SU-DHL-6 (cell line): ENCODE results near the gene C13orf42.

Experiments
- H2AFZ ChIP-seq: fragments of 200-600 bp; sonication (generic); 2 replicates; pipeline ENCODE4 v1.6.1; 2014; ENCODE audit warnings: low read depth, mild to moderate bottlenecking, moderate library complexity, mixed read lengths, antibody characterized with exemption, low read length; ENCODE audit not compliant: severe bottlenecking
- H3F3A ChIP-seq: fragments of 200-600 bp; shearing (Covaris generic); 2 replicates; pipeline ENCODE4 v1.6.0; 2016; ENCODE audit warnings: antibody characterized with exemption, mild to moderate bottlenecking; ENCODE audit not compliant: insufficient read depth
- H3K27ac ChIP-seq: fragments of 200-600 bp; sonication (generic); 2 replicates; pipeline ENCODE4 v1.5.1; 2016; ENCODE audit warnings: low read depth, mild to moderate bottlenecking, low read length, moderate library complexity, mixed read lengths
- H3K27me3 ChIP-seq: fragments of 200-600 bp; sonication (generic), shearing (Covaris generic); 2 replicates; pipeline ENCODE4 v1.6.0; 2014; ENCODE audit warnings: mild to moderate bottlenecking, low read length
- H3K36me3 ChIP-seq: fragments of 200-600 bp; sonication (generic); 2 replicates; pipeline ENCODE4 v1.6.1; 2014; ENCODE audit warnings: mild to moderate bottlenecking, low read length, mixed read lengths
- H3K4me2 ChIP-seq: fragments of 300-600, 200-600 bp; shearing (Covaris generic), sonication (generic); 2 replicates; pipeline ENCODE4 v1.6.0; 2014; ENCODE audit warnings: low read length, low read depth, mild to moderate bottlenecking; ENCODE audit not compliant: poor library complexity, severe bottlenecking
- H3K4me3 ChIP-seq: fragments of 200-600 bp; sonication (generic); 2 replicates; pipeline ENCODE4 v1.5.1; 2014; ENCODE audit warnings: antibody characterized with exemption, low read length, mild to moderate bottlenecking, mixed read lengths; ENCODE audit not compliant: insufficient read depth, poor library complexity, severe bottlenecking
- H3K79me2 ChIP-seq: fragments of 200-600 bp; sonication (generic); 2 replicates; pipeline ENCODE4 v1.6.1; 2014; ENCODE audit warnings: mild to moderate bottlenecking, low read length, moderate library complexity; ENCODE audit not compliant: insufficient read depth
- H3K9ac ChIP-seq: fragments of 200-600 bp; sonication (generic); 2 replicates; pipeline ENCODE4 v1.7.0; 2014; ENCODE audit warnings: mild to moderate bottlenecking, low read length
- H3K9me2 ChIP-seq: fragments of 200-600 bp; sonication (generic); replicated peaks from 2 replicates; pipeline ENCODE4 v1.6.1; 2014; ENCODE audit warnings: low read length; ENCODE audit not compliant: insufficient read depth
- H3K9me3 ChIP-seq: fragments of 200-600 bp; sonication (generic); 2 replicates; pipeline ENCODE4 v1.6.1; 2014; ENCODE audit warnings: low read length, mixed read lengths; ENCODE audit not compliant: insufficient read depth
- H4K20me1 ChIP-seq: fragments of 200-600 bp; sonication (generic); 2 replicates; pipeline ENCODE4 v1.6.1; 2014; ENCODE audit warnings: low read depth, mild to moderate bottlenecking, antibody characterized with exemption, low read length, moderate library complexity, mixed read lengths
- EZH2phosphoT487 ChIP-seq: fragments of 200-600 bp; sonication (generic), shearing (Covaris generic); conservative IDR thresholded peaks from 2 replicates; pipeline ENCODE4 v1.6.1; 2018; ENCODE audit warnings: mild to moderate bottlenecking, antibody characterized with exemption, low read length, moderate library complexity, mixed read lengths
- TF ChIP-seq, protein P1 (sequence below): fragments of 200-600 bp; sonication (generic); IDR thresholded peaks from one replicate; pipeline ENCODE4 v1.5.1; 2017; ENCODE audit warnings: antibody characterized with exemption, mild to moderate bottlenecking, low read length, moderate library complexity; ENCODE audit not compliant: insufficient read depth, poor library complexity, severe bottlenecking

C13orf42 gene

GRCh38 chr13:51034906-51035305 lies 76.2 kb downstream of the C13orf42 start:
- no peaks in the 10 kb centered on the region for H3K27me3 ChIP-seq
- no peak overlapping the region for H3K9ac ChIP-seq
- no peaks in the 10 kb centered on the region for H3K36me3 ChIP-seq
- H3K4me3 ChIP-seq: no peak overlapping the region
- no peak overlapping the region for H3K4me2 ChIP-seq
- H4K20me1 ChIP-seq: no peaks in the 10 kb centered on the region
- TF ChIP-seq EZH2phosphoT487: no peak
- TF ChIP-seq, protein P1, sequence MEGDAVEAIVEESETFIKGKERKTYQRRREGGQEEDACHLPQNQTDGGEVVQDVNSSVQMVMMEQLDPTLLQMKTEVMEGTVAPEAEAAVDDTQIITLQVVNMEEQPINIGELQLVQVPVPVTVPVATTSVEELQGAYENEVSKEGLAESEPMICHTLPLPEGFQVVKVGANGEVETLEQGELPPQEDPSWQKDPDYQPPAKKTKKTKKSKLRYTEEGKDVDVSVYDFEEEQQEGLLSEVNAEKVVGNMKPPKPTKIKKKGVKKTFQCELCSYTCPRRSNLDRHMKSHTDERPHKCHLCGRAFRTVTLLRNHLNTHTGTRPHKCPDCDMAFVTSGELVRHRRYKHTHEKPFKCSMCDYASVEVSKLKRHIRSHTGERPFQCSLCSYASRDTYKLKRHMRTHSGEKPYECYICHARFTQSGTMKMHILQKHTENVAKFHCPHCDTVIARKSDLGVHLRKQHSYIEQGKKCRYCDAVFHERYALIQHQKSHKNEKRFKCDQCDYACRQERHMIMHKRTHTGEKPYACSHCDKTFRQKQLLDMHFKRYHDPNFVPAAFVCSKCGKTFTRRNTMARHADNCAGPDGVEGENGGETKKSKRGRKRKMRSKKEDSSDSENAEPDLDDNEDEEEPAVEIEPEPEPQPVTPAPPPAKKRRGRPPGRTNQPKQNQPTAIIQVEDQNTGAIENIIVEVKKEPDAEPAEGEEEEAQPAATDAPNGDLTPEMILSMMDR: no peak
- H3F3A ChIP-seq: no peaks in the 10 kb centered on the region
- H2AFZ ChIP-seq: no peak overlapping the region
- no peaks in the 10 kb centered on the region for H3K9me2 ChIP-seq
- H3K9me3 ChIP-seq: no peaks in the 10 kb centered on the region
- H3K79me2 ChIP-seq: no peaks in the 10 kb centered on the region
- no peak overlapping the region for H3K27ac ChIP-seq

GRCh38 chr13:51033421-51034185 lies 77.5 kb downstream of the C13orf42 start:
- Histone ChIP-seq H4K20me1 (no peaks in the 10 kb centered on the region), H3K27ac (no peak overlapping the region), H3K79me2 (no peaks in the 10 kb centered on the region), H3K9me3 (no peaks in the 10 kb centered on the region), H3F3A (no peaks in the 10 kb centered on the region), H3K9ac (no peak overlapping the region), H3K9me2 (no peaks in the 10 kb centered on the region), H3K27me3 (no peaks in the 10 kb centered on the region), H3K36me3 (no peaks in the 10 kb centered on the region), H3K4me3 (no peak overlapping the region), H3K4me2 (no peak overlapping the region), H2AFZ (no peak overlapping the region)
- TF ChIP-seq, protein P1: no peak
- no peak for TF ChIP-seq EZH2phosphoT487

- H3K79me2 ChIP-seq: no peaks in the 10 kb centered on the region
- H4K20me1 ChIP-seq: no peaks in the 10 kb centered on the region
- no peaks in the 10 kb centered on the region for H3K27me3 ChIP-seq
- no peaks in the 10 kb centered on the region for H3K36me3 ChIP-seq
- no peak overlapping the region for H3K4me2 ChIP-seq
- no peak for TF ChIP-seq EZH2phosphoT487
- TF ChIP-seq, protein P1: no peak
- H3F3A ChIP-seq: no peaks in the 10 kb centered on the region
- H3K27ac ChIP-seq: no peak overlapping the region
- H2AFZ ChIP-seq: no peak overlapping the region
- H3K4me3 ChIP-seq: no peak overlapping the region
- no peaks in the 10 kb centered on the region for H3K9me3 ChIP-seq
- no peak overlapping the region for H3K9ac ChIP-seq
- no peaks in the 10 kb centered on the region for H3K9me2 ChIP-seq
Observed at GRCh38 chr13:51032831-51033230, 78.2 kb downstream of the C13orf42 start.
